K562 (cell line): ENCODE data around the gene IL15RA. TPM values are rescaled to one million over a fixed set of nuclear protein-coding genes. Genes with fewer than 3 reads are reported as not detected.

Experiments used
- C11orf30 ChIP-seq: fragments of 450-650 bp; IDR thresholded peaks from 2 replicates; pipeline ENCODE4 v1.6.1; 2016; ENCODE audit warnings: low read depth, mild to moderate bottlenecking
- CXXC5 ChIP-seq: fragments of 250-450 bp; sonication (Bioruptor Pico); IDR thresholded peaks from 2 replicates; pipeline ENCODE4 v1.8.0; 2022; ENCODE audit warnings: inconsistent platforms, mild to moderate bottlenecking, moderate library complexity
- E2F6 ChIP-seq, 2 experiments: IDR thresholded peaks; 2 replicates each; pipeline ENCODE4 v1.6.1; 2011; ENCODE audit warnings: borderline replicate concordance in 1 of 2, control low read depth in 1 of 2, low read depth in 1 of 2, low read length in 1 of 2, mild to moderate bottlenecking in 1 of 2, mixed read lengths in 1 of 2, moderate library complexity in 1 of 2; ENCODE audit not compliant: insufficient read depth in 1 of 2, insufficient read length in 1 of 2, poor library complexity in 1 of 2, severe bottlenecking in 1 of 2; ENCODE audit errors: extremely low read depth in 1 of 2
- ETS1 ChIP-seq: conservative IDR thresholded peaks from 2 replicates; pipeline ENCODE4 v1.6.1; 2011; ENCODE audit warnings: low read depth, mild to moderate bottlenecking, low read length; ENCODE audit not compliant: control insufficient read depth
- GABPB2 ChIP-seq: fragments of 250-450 bp; sonication (Bioruptor Pico); conservative IDR thresholded peaks from 2 replicates; pipeline ENCODE4 v1.5.1; 2021; ENCODE audit warnings: mild to moderate bottlenecking
- MAZ ChIP-seq, 2 experiments: fragments of 450-650 bp in 1 of 2; sonication (generic) in 1 of 2; formaldehyde crosslinking; IDR thresholded peaks in 1 of 2; conservative IDR thresholded peaks in 1 of 2; 2 replicates each; pipeline versions ENCODE4 v1.4.0 to v1.5.0; 2020; ENCODE audit warnings: mild to moderate bottlenecking in 1 of 2, missing genetic modification reagents in 1 of 2
- NCOA2 ChIP-seq, 2 experiments: fragments of 450-650 bp; IDR thresholded peaks; 2 replicates each; pipeline ENCODE4 v1.6.1; 2018; ENCODE audit warnings: mild to moderate bottlenecking in 2 of 2, moderate library complexity in 1 of 2; ENCODE audit not compliant: partially characterized antibody in 2 of 2
- NFIC ChIP-seq: fragments of 450-650 bp; IDR thresholded peaks from 2 replicates; pipeline ENCODE4 v1.6.1; 2017; ENCODE audit warnings: mild to moderate bottlenecking, inconsistent platforms
- POLR3G ChIP-seq: IDR thresholded peaks from 2 replicates; pipeline ENCODE4 v1.6.1; 2011; ENCODE audit not compliant: insufficient read length, insufficient replicate concordance; ENCODE audit errors: extremely low read depth
- PRDM10 ChIP-seq: fragments of 450-650 bp; IDR thresholded peaks from 2 replicates; pipeline ENCODE4 v1.6.1; 2018; ENCODE audit not compliant: partially characterized antibody
- PTRF ChIP-seq: fragments of 450-650 bp; IDR thresholded peaks from 2 replicates; pipeline ENCODE4 v1.6.1; 2016; ENCODE audit warnings: mild to moderate bottlenecking, missing genetic modification characterization, missing compliant biosample characterization
- PYGO2 ChIP-seq: fragments of 450-650 bp; IDR thresholded peaks from 2 replicates; pipeline ENCODE4 v1.6.1; 2016; ENCODE audit warnings: mild to moderate bottlenecking, missing genetic modification characterization, moderate library complexity, missing compliant biosample characterization
- THRAP3 ChIP-seq: fragments of 450-650 bp; IDR thresholded peaks from 2 replicates; pipeline ENCODE4 v1.6.1; 2016; ENCODE audit warnings: mild to moderate bottlenecking, inconsistent platforms, borderline replicate concordance
- TSC22D4 ChIP-seq: fragments of 450-650 bp; IDR thresholded peaks from 2 replicates; pipeline ENCODE4 v1.6.1; 2016; ENCODE audit warnings: missing genetic modification characterization, missing biosample characterization, control low read depth
- ZKSCAN3 ChIP-seq: fragments of 250-450 bp; sonication (Bioruptor Pico); IDR thresholded peaks from 2 replicates; pipeline ENCODE4 v1.4.0; 2020
- ZNF3 ChIP-seq: fragments of 250-450 bp; sonication (Bioruptor Pico); IDR thresholded peaks from 2 replicates; pipeline ENCODE4 v1.5.0; 2021; ENCODE audit warnings: mild to moderate bottlenecking, moderate library complexity
- ZNF507 ChIP-seq: conservative IDR thresholded peaks from 2 replicates; pipeline ENCODE4 v1.6.1; 2017; ENCODE audit warnings: missing genetic modification characterization, missing compliant biosample characterization
- ZNF717 ChIP-seq: fragments of 250-450 bp; sonication (Bioruptor Pico); IDR thresholded peaks from 2 replicates; pipeline ENCODE4 v1.5.0; 2021
- ZNF778 ChIP-seq: fragments of 450-650 bp; formaldehyde crosslinking; IDR thresholded peaks from 2 replicates; pipeline ENCODE4 v1.4.0; 2020; ENCODE audit warnings: mild to moderate bottlenecking, moderate library complexity
- polyA plus RNA-seq, 8 experiments: library from polyadenylated mRNA; depleted of rRNA in 4 of 8; stranded (reverse) in 5 of 8; unstranded in 3 of 8; fragments of >200 nt; fragmentation: Nextera tagmentation in 2 of 8; fragmentation: Illumina TruSeq in 1 of 8; extraction: Ambion mirVana in 2 of 8; extraction: Trizol in 1 of 8; gene quantifications; 2 replicates each; pipeline versions ENCODE4 v1.2.1 to v1.2.3, GENCODE V29; 2011 to 2014; ENCODE audit warnings: inconsistent platforms in 1 of 8, missing spikeins in 1 of 8
- total RNA-seq, 7 experiments: library from RNA; depleted of rRNA in 6 of 7; stranded (reverse); fragments of >200 nt in 6 of 7; fragmentation: Illumina TruSeq in 2 of 7; extraction: Trizol in 2 of 7; gene quantifications; 2 replicates each; pipeline versions ENCODE4 v1.2.1 to v1.2.3, GENCODE V29; 2011 to 2021; ENCODE audit warnings: low replicate concordance in 1 of 7

Gene IL15RA
- total and polyA plus RNA-seq, 9 of the 15 experiments (the other 6 are each of a cell fraction or from before 2014, with no cell fraction given), result 1.2 to 11.7 (median 8.0) TPM

GRCh38 chr10:5933909-5934546 lies 43.3 kb downstream of the IL15RA start (continued):
- TF ChIP-seq MAZ (CRISPR knock-in tag; conservative IDR thresholded peaks at IDR 0.05 in 1 of 2, IDR thresholded peaks at IDR 0.05 in 1 of 2), result peak; percentile 53 to 65; a peak in 3 of 4 replicates
- peak; percentile 70 for TF ChIP-seq NFIC
- no peak for TF ChIP-seq NCOA2 (IDR thresholded peaks at IDR 0.05; ENCODE audit: partially characterized antibody in 2 of 2)
- TF ChIP-seq THRAP3, result no peak
- TF ChIP-seq ZNF778 (CRISPR knock-in tag), result no peak
- no peak for TF ChIP-seq POLR3G
- TF ChIP-seq ZNF717 (CRISPR knock-in tag), result no peak
- no peak for TF ChIP-seq GABPB2 (CRISPR knock-in tag)
- no peak for TF ChIP-seq C11orf30
- TF ChIP-seq TSC22D4 (tag), result no peak
- TF ChIP-seq ZNF3 (CRISPR knock-in tag), result no peak
- peak; percentile 88 for TF ChIP-seq CXXC5 (CRISPR knock-in tag)
- peak; percentile 47; the same call in 1 of the 2 replicates for TF ChIP-seq PTRF (tag)
- TF ChIP-seq E2F6 (IDR thresholded peaks at IDR 0.05; ENCODE audit: borderline replicate concordance in 1 of 2, extremely low read depth in 1 of 2, insufficient read depth in 1 of 2, insufficient read length in 1 of 2, low read depth in 1 of 2, low read length in 1 of 2, poor library complexity in 1 of 2, severe bottlenecking in 1 of 2), result no peak
- no peak for TF ChIP-seq PYGO2
- TF ChIP-seq ZKSCAN3 (CRISPR knock-in tag), result no peak
- no peak for TF ChIP-seq ZNF507 (tag)
- peak; percentile 52; the same call in 1 of the 2 replicates for TF ChIP-seq ETS1
- TF ChIP-seq PRDM10, result peak; percentile 74
